ENCODE results near the gene MFAP4. TPM values are rescaled to one million over a fixed set of nuclear protein-coding genes. Genes with fewer than 3 reads are reported as not detected.
A peak's percentile ranks its signal among the peaks of the same experiment; 100 is the strongest.

The MFAP4 gene
- total and polyA plus RNA-seq, 3 experiments from 2014 or later = not detected

GRCh38 chr17:19386051-19386929 is 700 bp downstream of the MFAP4 start:
- Mint-ChIP-seq H3K9me3 (no peaks in the 10 kb centered on the region), H3K27me3 (no peaks in the 10 kb centered on the region), H3K4me3 (no peak overlapping the region), H3K36me3 (peaks cover 0 to 28% (median 3%) of the 10 kb centered on the region in 3 donors), H3K4me1 (peaks cover 0 to 4% (median 3%) of the 10 kb centered on the region in 3 donors), H3K27ac (no peak overlapping the region)
- H3K36me3 ChIP-seq (ENCODE audit: insufficient read depth, low read length) = no peaks in the 10 kb centered on the region
- POLR2A ChIA-PET = interaction anchor here (0.6 to 0.7 kb wide), 2 partner anchors 13 to 258 kb away, joined by 3 read pairs; no protein-coding TSS in a partner anchor
- no peak overlapping the region for H3K27ac ChIP-seq (ENCODE audit: low read depth, low read length)
- peak in 1 of 5 donors; percentile 44 for DNase-seq
- H3K4me1 ChIP-seq (ENCODE audit: insufficient read depth, low read length) = no peaks in the 10 kb centered on the region
- H3K27me3 ChIP-seq (ENCODE audit: insufficient read depth, low read length, poor library complexity, severe bottlenecking) = no peaks in the 10 kb centered on the region
- H3K4me3 ChIP-seq (ENCODE audit: low read length) = no peak overlapping the region
- CTCF ChIA-PET = interaction anchor here (3.1 kb wide), 1 partner anchor 23 kb away, joined by 13 read pairs; the partner anchor contains the start of gene B9D1
- H3K9me3 ChIP-seq (ENCODE audit: low read length) = no peaks in the 10 kb centered on the region

DNA sequence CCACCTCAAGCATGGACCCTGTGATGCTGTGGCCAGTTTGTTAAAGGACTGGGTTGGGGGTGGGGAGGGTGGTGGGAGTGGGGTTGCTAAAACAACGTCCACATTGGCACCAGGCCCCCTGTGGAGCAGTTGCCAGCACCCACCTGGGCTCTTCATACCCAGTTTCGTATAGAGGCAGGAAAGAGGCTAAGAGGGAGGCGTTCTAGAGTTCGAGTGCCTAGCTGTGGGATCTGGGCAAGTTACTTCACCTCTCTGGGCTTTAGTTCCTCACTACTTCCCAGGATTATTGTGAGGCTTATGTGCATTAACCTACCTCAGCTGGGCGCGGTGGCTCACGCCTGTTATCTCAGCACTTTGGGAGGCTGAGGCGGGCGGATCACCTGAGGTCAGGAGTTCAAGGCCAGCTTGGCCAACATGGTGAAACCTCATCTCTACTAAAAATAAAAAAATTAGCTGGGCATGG is 1.4 kb downstream of the MFAP4 start:
- CTCF ChIA-PET = interaction anchor here (3.1 kb wide), 1 partner anchor 23 kb away, joined by 13 read pairs; the partner anchor contains the start of gene B9D1
- peaks cover 0 to 5% (median 4%) of the 10 kb centered on the region in 3 donors for H3K4me1 Mint-ChIP-seq
- peaks cover 1% of the 10 kb centered on the region for H3K36me3 ChIP-seq (ENCODE audit: insufficient read depth, low read length)
- no peak overlapping the region for H3K4me3 ChIP-seq (ENCODE audit: low read length)
- no peak overlapping the region for H3K27ac Mint-ChIP-seq
- H3K9me3 ChIP-seq (ENCODE audit: low read length) = no peaks in the 10 kb centered on the region
- no peak overlapping the region for H3K4me3 Mint-ChIP-seq
- no peaks in the 10 kb centered on the region for H3K4me1 ChIP-seq (ENCODE audit: insufficient read depth, low read length)
- POLR2A ChIA-PET = interaction anchor here (0.6 kb wide), 1 partner anchor 12 kb away, joined by 3 read pairs; no protein-coding TSS in a partner anchor
- no peaks in the 10 kb centered on the region for H3K9me3 Mint-ChIP-seq
- H3K27me3 ChIP-seq (ENCODE audit: insufficient read depth, low read length, poor library complexity, severe bottlenecking) = no peaks in the 10 kb centered on the region
- peak in 1 of 5 donors; percentile 25 for DNase-seq
- H3K27ac ChIP-seq (ENCODE audit: low read depth, low read length) = no peak overlapping the region
- H3K27me3 Mint-ChIP-seq = no peaks in the 10 kb centered on the region
- H3K36me3 Mint-ChIP-seq = peaks cover 2 to 36% (median 8%) of the 10 kb centered on the region in 3 donors

DNA sequence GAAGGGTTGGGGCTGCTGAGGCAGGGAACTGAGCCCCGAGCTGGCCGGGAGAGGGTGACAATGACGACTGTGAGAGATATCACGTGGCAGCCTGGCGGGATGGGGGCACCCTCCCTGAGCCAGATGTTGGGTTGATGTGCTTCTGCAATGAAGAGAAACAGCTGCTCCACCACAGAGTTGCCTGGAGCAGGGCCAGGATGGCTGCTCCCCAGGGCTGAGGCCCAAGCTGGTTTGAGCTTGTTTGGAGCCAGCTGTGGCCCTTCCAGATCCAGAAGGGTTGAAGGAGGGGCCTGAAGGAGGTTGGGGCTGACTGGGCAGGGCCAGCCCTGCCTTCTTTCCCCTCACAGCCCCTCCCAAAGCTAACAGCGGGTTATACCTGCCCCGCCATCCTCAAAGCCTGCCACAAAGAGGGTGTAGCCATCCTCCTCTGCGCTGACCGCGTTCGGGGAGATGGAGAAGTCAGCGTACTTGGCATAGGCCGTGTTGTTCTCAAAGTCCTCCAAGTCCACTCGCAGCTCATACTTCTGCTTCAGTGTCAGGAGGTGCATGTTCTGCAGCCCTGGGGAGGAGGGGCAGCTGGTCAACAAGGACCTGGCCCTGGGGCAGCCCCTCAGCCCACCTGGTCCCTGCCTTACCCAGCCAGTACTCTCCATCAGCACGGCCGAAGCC is 2.1 kb downstream of the MFAP4 start:
- H3K36me3 ChIP-seq (ENCODE audit: insufficient read depth, low read length) = peaks cover 8% of the 10 kb centered on the region
- H3K27me3 ChIP-seq (ENCODE audit: insufficient read depth, low read length, poor library complexity, severe bottlenecking) = no peaks in the 10 kb centered on the region
- peak in 1 of 5 donors; percentile 42 for DNase-seq
- POLR2A ChIA-PET = no interaction called here
- no peaks in the 10 kb centered on the region for H3K9me3 Mint-ChIP-seq
- H3K27ac ChIP-seq (ENCODE audit: low read depth, low read length) = no peak overlapping the region
- H3K9me3 ChIP-seq (ENCODE audit: low read length) = no peaks in the 10 kb centered on the region
- H3K4me1 ChIP-seq (ENCODE audit: insufficient read depth, low read length) = no peaks in the 10 kb centered on the region
- H3K27ac Mint-ChIP-seq = peak overlapping the region in 3 of 8 donors; percentile 28 to 74 (median 70)
- H3K36me3 Mint-ChIP-seq = peaks cover 7 to 43% (median 8%) of the 10 kb centered on the region in 3 donors
- no peak overlapping the region for H3K4me3 ChIP-seq (ENCODE audit: low read length)
- no peaks in the 10 kb centered on the region for H3K27me3 Mint-ChIP-seq
- no peak overlapping the region for H3K4me3 Mint-ChIP-seq
- CTCF ChIA-PET = interaction anchor here (1.5 to 3.1 kb wide), 2 partner anchors 19 to 22 kb away, joined by 3 to 13 read pairs; partner anchors contain the start of gene B9D1
- peaks cover 0 to 5% (median 4%) of the 10 kb centered on the region in 3 donors for H3K4me1 Mint-ChIP-seq

GRCh38 chr17:19383681-19384470 is 3.1 kb downstream of the MFAP4 start:
- Mint-ChIP-seq H3K27me3 (no peaks in the 10 kb centered on the region), H3K4me1 (peaks cover 0 to 12% (median 7%) of the 10 kb centered on the region in 3 donors), H3K27ac (peak overlapping the region in 4 of 8 donors; percentile 28 to 76 (median 54)), H3K4me3 (peak overlapping the region in 1 of 7 donors; percentile 56), H3K9me3 (no peaks in the 10 kb centered on the region), H3K36me3 (peaks cover 7 to 49% (median 8%) of the 10 kb centered on the region in 3 donors)
- no peaks in the 10 kb centered on the region for H3K27me3 ChIP-seq (ENCODE audit: insufficient read depth, low read length, poor library complexity, severe bottlenecking)
- DNase-seq = peak in 1 of 5 donors; percentile 35
- no peaks in the 10 kb centered on the region for H3K9me3 ChIP-seq (ENCODE audit: low read length)
- no peak overlapping the region for H3K27ac ChIP-seq (ENCODE audit: low read depth, low read length)
- H3K36me3 ChIP-seq (ENCODE audit: insufficient read depth, low read length) = peaks cover 8% of the 10 kb centered on the region
- CTCF ChIA-PET = interaction anchor here (1.5 kb wide), 1 partner anchor 18 kb away, joined by 3 read pairs; no protein-coding TSS in a partner anchor
- POLR2A ChIA-PET = no interaction called here
- H3K4me1 ChIP-seq (ENCODE audit: insufficient read depth, low read length) = no peaks in the 10 kb centered on the region
- H3K4me3 ChIP-seq (ENCODE audit: low read length) = no peak overlapping the region

DNA sequence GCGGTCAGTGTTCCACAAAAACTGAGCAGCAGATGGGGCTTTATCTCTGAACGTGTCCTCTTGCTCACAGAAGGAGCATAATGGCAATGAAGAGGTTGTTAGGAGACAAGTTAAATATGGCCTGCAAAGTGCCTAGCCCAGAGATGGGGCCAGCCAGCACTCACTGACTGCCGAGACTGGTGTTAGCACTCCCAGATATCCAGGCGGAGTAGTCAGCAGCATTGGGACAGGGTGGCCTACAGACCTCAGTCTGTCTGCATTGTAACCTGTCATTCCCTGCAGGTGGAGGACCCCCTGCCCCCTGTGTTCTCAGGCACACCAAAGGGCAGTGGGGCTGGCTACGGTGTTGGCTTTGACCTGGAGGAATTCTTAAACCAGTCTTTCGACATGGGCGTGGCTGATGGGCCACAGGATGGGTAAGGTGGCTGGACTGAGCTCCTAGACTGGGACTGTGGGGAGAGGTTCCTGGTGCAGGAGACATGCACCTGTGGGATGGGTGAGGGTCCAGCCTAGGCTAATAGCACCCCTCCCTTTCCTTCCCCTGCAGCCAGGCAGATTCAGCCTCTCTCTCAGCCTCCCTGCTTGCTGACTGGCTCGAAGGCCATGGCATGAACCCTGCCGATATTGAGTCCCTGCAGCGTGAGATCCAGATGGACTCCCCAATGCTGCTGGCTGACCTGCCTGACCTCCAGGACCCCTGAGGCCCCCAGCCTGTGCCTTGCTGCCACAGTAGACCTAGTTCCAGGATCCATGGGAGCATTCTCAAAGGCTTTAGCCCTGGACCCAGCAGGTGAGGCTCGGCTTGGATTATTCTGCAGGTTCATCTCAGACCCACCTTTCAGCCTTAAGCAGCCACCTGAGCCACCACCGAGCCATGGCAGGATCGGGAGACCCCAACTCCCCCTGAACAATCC is 4.2 kb downstream of the MFAP4 start:
- CTCF ChIA-PET = interaction anchor here (11.0 kb wide), 1 partner anchor 18 kb away, joined by 118 read pairs; the partner anchor contains the start of gene B9D1
- Histone ChIP-seq H3K27ac (ENCODE audit: low read depth, low read length) (no peak overlapping the region), H3K4me3 (ENCODE audit: low read length) (no peak overlapping the region), H3K27me3 (ENCODE audit: insufficient read depth, low read length, poor library complexity, severe bottlenecking) (no peaks in the 10 kb centered on the region), H3K4me1 (ENCODE audit: insufficient read depth, low read length) (no peaks in the 10 kb centered on the region), H3K9me3 (ENCODE audit: low read length) (no peaks in the 10 kb centered on the region), H3K36me3 (ENCODE audit: insufficient read depth, low read length) (peaks cover 8% of the 10 kb centered on the region)
- H3K27me3 Mint-ChIP-seq = no peaks in the 10 kb centered on the region
- peak overlapping the region in 1 of 7 donors; percentile 32 for H3K4me3 Mint-ChIP-seq
- H3K27ac Mint-ChIP-seq = peak overlapping the region in 1 of 8 donors; percentile 32
- H3K9me3 Mint-ChIP-seq = no peaks in the 10 kb centered on the region
- peaks cover 7 to 54% (median 8%) of the 10 kb centered on the region in 3 donors for H3K36me3 Mint-ChIP-seq
- DNase-seq = peak in 1 of 5 donors; percentile 38
- POLR2A ChIA-PET = no interaction called here
- peaks cover 0 to 13% (median 5%) of the 10 kb centered on the region in 3 donors for H3K4me1 Mint-ChIP-seq

DNA sequence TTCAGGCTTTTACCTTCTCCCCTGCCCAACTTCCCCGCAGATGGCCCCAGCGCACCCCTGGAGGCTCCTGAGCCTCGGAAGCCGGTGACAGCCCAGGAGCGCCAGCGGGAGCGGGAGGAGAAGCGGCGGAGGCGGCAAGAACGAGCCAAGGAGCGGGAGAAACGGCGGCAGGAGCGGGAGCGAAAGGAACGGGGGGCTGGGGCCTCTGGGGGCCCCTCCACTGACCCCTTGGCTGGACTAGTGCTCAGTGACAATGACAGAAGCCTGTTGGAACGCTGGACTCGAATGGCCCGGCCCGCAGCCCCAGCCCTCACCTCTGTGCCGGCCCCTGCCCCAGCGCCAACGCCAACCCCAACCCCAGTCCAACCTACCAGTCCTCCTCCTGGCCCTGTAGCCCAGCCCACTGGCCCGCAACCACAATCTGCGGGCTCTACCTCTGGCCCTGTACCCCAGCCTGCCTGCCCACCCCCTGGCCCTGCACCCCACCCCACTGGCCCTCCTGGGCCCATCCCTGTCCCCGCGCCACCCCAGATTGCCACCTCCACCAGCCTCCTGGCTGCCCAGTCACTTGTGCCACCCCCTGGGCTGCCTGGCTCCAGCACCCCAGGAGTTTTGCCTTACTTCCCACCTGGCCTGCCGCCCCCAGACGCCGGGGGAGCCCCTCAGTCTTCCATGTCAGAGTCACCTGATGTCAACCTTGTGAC is 5.1 kb downstream of the MFAP4 start:
- no peak overlapping the region for H3K4me3 ChIP-seq (ENCODE audit: low read length)
- peaks cover 8% of the 10 kb centered on the region for H3K36me3 ChIP-seq (ENCODE audit: insufficient read depth, low read length)
- H3K27ac ChIP-seq (ENCODE audit: low read depth, low read length) = no peak overlapping the region
- DNase-seq = peak in 1 of 5 donors; percentile 46
- Mint-ChIP-seq H3K27me3 (no peaks in the 10 kb centered on the region), H3K36me3 (peaks cover 7 to 58% (median 10%) of the 10 kb centered on the region in 3 donors), H3K27ac (peak overlapping the region in 1 of 8 donors; percentile 88), H3K9me3 (no peaks in the 10 kb centered on the region), H3K4me3 (peak overlapping the region in 1 of 7 donors; percentile 32), H3K4me1 (peaks cover 8 to 20% (median 11%) of the 10 kb centered on the region in 3 donors)
- no peaks in the 10 kb centered on the region for H3K27me3 ChIP-seq (ENCODE audit: insufficient read depth, low read length, poor library complexity, severe bottlenecking)
- ChIA-PET CTCF (interaction anchor here (11.0 kb wide), 1 partner anchor 17 kb away, joined by 118 read pairs; the partner anchor contains the start of gene B9D1), POLR2A (no interaction called here)
- no peaks in the 10 kb centered on the region for H3K9me3 ChIP-seq (ENCODE audit: low read length)
- peaks cover 5% of the 10 kb centered on the region for H3K4me1 ChIP-seq (ENCODE audit: insufficient read depth, low read length)

All from CD8-positive, alpha-beta memory T cell (primary cell).